ENCODE results near the gene RTN4R. TPM values are rescaled to one million over a fixed set of nuclear protein-coding genes. Genes with fewer than 3 reads are reported as not detected.

Gene RTN4R
- total and polyA plus RNA-seq, 2 of the 4 experiments (the other 2 are of a cell fraction) = 0.18 to 0.94 TPM

GRCh38 chr22:20205464-20205963 is 62.6 kb downstream of the RTN4R start:
- Histone ChIP-seq H3K18ac (ENCODE audit: low read depth, low read length) (no peak overlapping the region; the same call in 1 of the 2 replicates), H2BK20ac (ENCODE audit: low read depth, low read length) (peak overlapping the region; percentile 77), H3K4me3 (ENCODE audit: insufficient read depth, low read depth, low read length) (no peak overlapping the region), H3K23ac (ENCODE audit: low read depth, low read length) (no peak overlapping the region), H3K9me1 (ENCODE audit: insufficient read depth, low read length) (peaks cover 18% of the 10 kb centered on the region), H4K91ac (ENCODE audit: insufficient read depth, low read depth, low read length) (peak overlapping the region; percentile 35), H4K5ac (ENCODE audit: low read depth, low read length) (peak overlapping the region; percentile 92), H3K56ac (ENCODE audit: extremely low read depth, insufficient read depth, low read length) (no peak overlapping the region), H3K14ac (replicated peaks; ENCODE audit: low read depth, low read length) (peak overlapping the region; percentile 72; the same call in 1 of the 2 replicates), H2AK5ac (ENCODE audit: low read depth, low read length) (peak overlapping the region; percentile 41), H2AFZ (replicated peaks; ENCODE audit: low read length, poor library complexity) (peak overlapping the region; percentile 89), H2AK9ac (replicated peaks; ENCODE audit: low read depth, low read length, poor library complexity) (peak overlapping the region; percentile 72), H3K27ac (ENCODE audit: insufficient read depth, low read length) (peak overlapping the region; percentile 81; the same call in 1 of the 2 replicates), H3K4me2 (ENCODE audit: low read depth, low read length) (no peak overlapping the region), H3K36me3 (ENCODE audit: control insufficient read depth, insufficient read depth, low read length) (no peaks in the 10 kb centered on the region), H3K4me1 (ENCODE audit: control insufficient read depth, insufficient read depth, low read length) (peaks cover 20% of the 10 kb centered on the region), H3K27me3 (ENCODE audit: control insufficient read depth, insufficient read depth, low read length) (peaks cover 6% of the 10 kb centered on the region; the same call in 1 of the 2 replicates), H4K20me1 (ENCODE audit: insufficient read depth, low read length) (no peaks in the 10 kb centered on the region), H4K8ac (ENCODE audit: low read depth in 2 of 2, low read length in 2 of 2) (peak overlapping the region; percentile 95), H2BK15ac (ENCODE audit: low read depth, low read length) (peak overlapping the region; percentile 33; the same call in 1 of the 3 replicates), H2BK5ac (ENCODE audit: low read depth, low read length, poor library complexity, severe bottlenecking) (peak overlapping the region; percentile 77), H3K79me1 (ENCODE audit: low read depth in 1 of 2, low read length in 2 of 2) (peaks cover 0 to 20% of the 10 kb centered on the region in 2 experiments; a peak in 3 of 4 replicates), H3K4ac (ENCODE audit: low read depth, low read length) (peak overlapping the region; percentile 92), H3K9me3 (ENCODE audit: control insufficient read depth, insufficient read depth, low read length) (no peaks in the 10 kb centered on the region), H3K9ac (ENCODE audit: low read depth, low read length) (no peak overlapping the region), H2BK120ac (ENCODE audit: low read depth, low read length) (peak overlapping the region; percentile 72)
- dilution Hi-C loops (cut with HindIII; ENCODE audit: low sequenced_read_pairs, unreplicated experiment) = no loop called here
- BruUV-seq (replicated peaks) = no TSS peak
- intact Hi-C loops (cut with micrococcal nuclease) = no loop called here
- ATAC-seq (ENCODE audit: low read depth) = no peak
- in situ Hi-C loops (cut with MboI; ENCODE audit: low sequenced_read_pairs) = no loop called here
- 83% methylated on average over 2 of the region's 15 CpGs; no CpG with 5 or more reads in 1 of the 2 experiments for WGBS, 2 experiments (ENCODE audit: extremely low coverage in 2 of 2, insufficient read length in 1 of 2)
- TF ChIP-seq, protein P1, sequence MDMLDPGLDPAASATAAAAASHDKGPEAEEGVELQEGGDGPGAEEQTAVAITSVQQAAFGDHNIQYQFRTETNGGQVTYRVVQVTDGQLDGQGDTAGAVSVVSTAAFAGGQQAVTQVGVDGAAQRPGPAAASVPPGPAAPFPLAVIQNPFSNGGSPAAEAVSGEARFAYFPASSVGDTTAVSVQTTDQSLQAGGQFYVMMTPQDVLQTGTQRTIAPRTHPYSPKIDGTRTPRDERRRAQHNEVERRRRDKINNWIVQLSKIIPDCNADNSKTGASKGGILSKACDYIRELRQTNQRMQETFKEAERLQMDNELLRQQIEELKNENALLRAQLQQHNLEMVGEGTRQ (IDR thresholded peaks at IDR 0.05; ENCODE audit: low read depth, low read length) = no peak
- no peak for TF ChIP-seq BHLHE40 (IDR thresholded peaks at IDR 0.05; ENCODE audit: low read depth, low read length)
- TF ChIP-seq FOS (IDR thresholded peaks at IDR 0.05; ENCODE audit: low read depth, low read length) = no peak
- no peak for TF ChIP-seq MAFK (IDR thresholded peaks at IDR 0.05; ENCODE audit: low read depth, low read length)
- no peak for TF ChIP-seq RAD21 (IDR thresholded peaks at IDR 0.05; ENCODE audit: low read length)
- TF ChIP-seq RCOR1 (IDR thresholded peaks at IDR 0.05; ENCODE audit: insufficient replicate concordance, low read length) = no peak
- no peak for TF ChIP-seq MAZ (IDR thresholded peaks at IDR 0.05; ENCODE audit: borderline replicate concordance, low read depth, low read length)
- no peak for TF ChIP-seq POLR2A (IDR thresholded peaks at IDR 0.05; ENCODE audit: low read depth, low read length)
- TF ChIP-seq ELK1 (IDR thresholded peaks at IDR 0.05; ENCODE audit: borderline replicate concordance, low read depth, low read length) = no peak
- no peak for TF ChIP-seq CEBPB (IDR thresholded peaks at IDR 0.05; ENCODE audit: low read depth, low read length)
- CTCF ChIA-PET = no interaction called here
- POLR2A ChIA-PET (ENCODE audit: unreplicated experiment) = no interaction called here
- no peak for DNase-seq

Measured in IMR-90 (cell line).